Hepatocyte (in vitro differentiated cells): ENCODE measurements around the gene JARID2. TPM values are rescaled to one million over a fixed set of nuclear protein-coding genes. Genes with fewer than 3 reads are reported as not detected.
"Not testable (repeated sequence)": the region's sequence is repeated elsewhere in the genome, so short reads cannot be mapped to it uniquely, and the experiment has no call there.

Experiments
- DNase-seq: peaks from one replicate; pipeline ENCODE4 v3.0.0-alpha.2; 2016; ENCODE audit warnings: low spot score
- H2AFZ ChIP-seq: fragments of 200-600 bp; sonication (generic); 2 replicates; pipeline ENCODE4 v1.6.0; 2016; ENCODE audit warnings: antibody characterized with exemption, mild to moderate bottlenecking
- H3K27ac ChIP-seq: fragments of 200-600 bp; sonication (generic); 2 replicates; pipeline ENCODE4 v1.5.1; 2016; ENCODE audit warnings: mild to moderate bottlenecking
- H3K27me3 ChIP-seq: fragments of 200-600 bp; sonication (generic); 2 replicates; pipeline ENCODE4 v1.6.1; 2016
- H3K36me3 ChIP-seq: fragments of 200-600 bp; sonication (generic); replicated peaks from 2 replicates; pipeline ENCODE4 v1.5.1; 2016; ENCODE audit warnings: low read depth; ENCODE audit not compliant: insufficient read depth
- H3K4me1 ChIP-seq: fragments of 200-600 bp; sonication (generic); 2 replicates; pipeline ENCODE4 v1.5.1; 2016; ENCODE audit warnings: mild to moderate bottlenecking, moderate library complexity; ENCODE audit not compliant: insufficient read depth
- H3K4me2 ChIP-seq: fragments of 200-600 bp; sonication (generic); 2 replicates; pipeline ENCODE4 v1.6.0; 2016
- H3K4me3 ChIP-seq: fragments of 200-600 bp; sonication (generic); 2 replicates; pipeline ENCODE4 v1.5.1; 2016; ENCODE audit warnings: mild to moderate bottlenecking
- H3K79me2 ChIP-seq: fragments of 200-600 bp; sonication (generic); 2 replicates; pipeline ENCODE4 v1.6.0; 2017; ENCODE audit warnings: mild to moderate bottlenecking
- H3K9me2 ChIP-seq: fragments of 200-600 bp; sonication (generic); replicated peaks from 2 replicates; pipeline ENCODE4 v1.6.0; 2017; ENCODE audit warnings: mild to moderate bottlenecking; ENCODE audit not compliant: insufficient read depth
- H3K9me3 ChIP-seq: fragments of 200-600 bp; sonication (generic); 2 replicates; pipeline ENCODE4 v1.5.1; 2016; ENCODE audit warnings: low read depth, mild to moderate bottlenecking
- H4K20me1 ChIP-seq: fragments of 200-600 bp; sonication (generic); 2 replicates; pipeline ENCODE4 v1.6.0; 2016; ENCODE audit warnings: mild to moderate bottlenecking; ENCODE audit not compliant: insufficient read depth, poor library complexity, severe bottlenecking
- EZH2 ChIP-seq: fragments of 200-600 bp; sonication (generic); IDR thresholded peaks from 2 replicates; pipeline ENCODE4 v1.6.1; 2016; ENCODE audit warnings: antibody characterized with exemption, mild to moderate bottlenecking, borderline replicate concordance
- EZH2phosphoT487 ChIP-seq: fragments of 200-600 bp; sonication (generic); IDR thresholded peaks from one replicate; pipeline ENCODE4 v1.6.1; 2018; ENCODE audit warnings: antibody characterized with exemption, mild to moderate bottlenecking, low read depth, moderate library complexity; ENCODE audit not compliant: unreplicated experiment, severe bottlenecking
- WGBS: methylation state at CpG from one replicate; pipeline ENCODE4 v1.1.6; 2016; ENCODE audit warnings: low lambda C conversion rate; ENCODE audit errors: missing lambda C conversion rate; 5-methylcytosine and 5-hydroxymethylcytosine counted together
- polyA plus RNA-seq: library from polyadenylated mRNA; unstranded; fragments of >200 nt; fragmentation: Nextera tagmentation; extraction: Ambion mirVana; gene quantifications from 2 replicates; pipeline ENCODE4 v1.2.1, GENCODE V29; 2016
- total RNA-seq: library from RNA; depleted of rRNA; stranded (reverse); fragments of >200 nt; gene quantifications from 2 replicates; pipeline ENCODE4 v1.2.3, GENCODE V29; 2014
- TF ChIP-seq, protein P1 (sequence below): fragments of 200-600 bp; sonication (generic); IDR thresholded peaks from 2 replicates; pipeline ENCODE4 v1.5.1; 2016; ENCODE audit warnings: antibody characterized with exemption, mild to moderate bottlenecking; ENCODE audit not compliant: poor library complexity

JARID2 gene
- total and polyA plus RNA-seq, 2 experiments from 2014 or later, result 4.6 to 11.6 TPM

DNA sequence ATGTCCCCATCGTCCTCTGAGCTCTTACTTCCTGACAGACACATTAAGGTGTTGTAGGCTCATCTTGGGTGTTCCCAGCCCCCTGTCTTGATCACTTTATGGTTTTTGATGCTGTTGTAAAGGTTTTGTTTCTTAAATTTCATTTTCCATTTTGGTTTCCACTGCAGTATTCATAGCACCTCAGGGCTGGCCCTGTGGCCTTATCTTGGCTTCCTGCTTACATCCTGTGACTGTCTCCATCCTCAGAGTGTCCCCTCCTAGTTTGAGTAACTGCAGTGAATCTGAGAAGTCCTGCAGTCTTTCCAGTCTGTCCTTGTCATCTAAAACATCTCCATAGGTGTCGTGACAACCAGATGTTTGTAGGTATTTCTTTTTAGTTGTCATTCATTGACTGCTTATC is 50.9 kb downstream of the JARID2 start:
- Histone ChIP-seq H3K4me1 (peaks cover 16% of the 10 kb centered on the region), H3K4me3 (no peak overlapping the region), H3K9me3 (no peaks in the 10 kb centered on the region), H3K36me3 (no peaks in the 10 kb centered on the region), H3K27me3 (no peaks in the 10 kb centered on the region), H3K4me2 (no peak overlapping the region), H3K27ac (no peak overlapping the region), H4K20me1 (peaks cover 14% of the 10 kb centered on the region), H2AFZ (no peak overlapping the region), H3K9me2 (no peaks in the 10 kb centered on the region), H3K79me2 (peaks cover 90% of the 10 kb centered on the region)
- TF ChIP-seq EZH2 (no peak), EZH2phosphoT487 (no peak)
- TF ChIP-seq, protein P1, sequence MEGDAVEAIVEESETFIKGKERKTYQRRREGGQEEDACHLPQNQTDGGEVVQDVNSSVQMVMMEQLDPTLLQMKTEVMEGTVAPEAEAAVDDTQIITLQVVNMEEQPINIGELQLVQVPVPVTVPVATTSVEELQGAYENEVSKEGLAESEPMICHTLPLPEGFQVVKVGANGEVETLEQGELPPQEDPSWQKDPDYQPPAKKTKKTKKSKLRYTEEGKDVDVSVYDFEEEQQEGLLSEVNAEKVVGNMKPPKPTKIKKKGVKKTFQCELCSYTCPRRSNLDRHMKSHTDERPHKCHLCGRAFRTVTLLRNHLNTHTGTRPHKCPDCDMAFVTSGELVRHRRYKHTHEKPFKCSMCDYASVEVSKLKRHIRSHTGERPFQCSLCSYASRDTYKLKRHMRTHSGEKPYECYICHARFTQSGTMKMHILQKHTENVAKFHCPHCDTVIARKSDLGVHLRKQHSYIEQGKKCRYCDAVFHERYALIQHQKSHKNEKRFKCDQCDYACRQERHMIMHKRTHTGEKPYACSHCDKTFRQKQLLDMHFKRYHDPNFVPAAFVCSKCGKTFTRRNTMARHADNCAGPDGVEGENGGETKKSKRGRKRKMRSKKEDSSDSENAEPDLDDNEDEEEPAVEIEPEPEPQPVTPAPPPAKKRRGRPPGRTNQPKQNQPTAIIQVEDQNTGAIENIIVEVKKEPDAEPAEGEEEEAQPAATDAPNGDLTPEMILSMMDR, result no peak
- DNase-seq, result no peak
- WGBS, result 90% methylated on average over 2 of the region's 2 CpGs

DNA sequence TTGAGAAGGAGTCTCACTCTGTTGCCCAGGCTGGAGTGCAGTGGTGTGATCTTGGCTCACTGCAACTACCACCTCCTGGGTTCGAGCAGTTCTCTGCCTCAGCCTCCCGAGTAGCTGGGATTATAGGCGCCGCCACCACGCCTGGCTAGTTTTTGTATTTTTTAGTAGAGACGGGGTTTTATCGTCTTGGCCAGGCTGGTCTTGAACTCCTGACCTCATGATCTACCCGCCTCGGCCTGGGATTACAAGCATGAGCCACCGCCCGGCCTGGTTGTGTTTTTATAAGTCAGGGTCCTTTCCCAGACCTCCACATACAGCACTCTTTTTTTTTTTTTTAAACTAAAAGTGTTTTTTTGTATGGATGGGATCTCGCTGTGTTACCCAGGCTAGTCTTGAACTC is 51.3 kb downstream of the JARID2 start:
- H4K20me1 ChIP-seq, result peaks cover 14% of the 10 kb centered on the region
- WGBS, result 97% methylated on average over 12 of the region's 12 CpGs
- H2AFZ ChIP-seq, H3K36me3 ChIP-seq, H3K9me3 ChIP-seq, H3K4me2 ChIP-seq, H3K9me2 ChIP-seq, DNase-seq, H3K27ac ChIP-seq, H3K27me3 ChIP-seq, H3K4me3 ChIP-seq: not testable (repeated sequence)
- peaks cover 90% of the 10 kb centered on the region for H3K79me2 ChIP-seq
- peaks cover 16% of the 10 kb centered on the region for H3K4me1 ChIP-seq

DNA sequence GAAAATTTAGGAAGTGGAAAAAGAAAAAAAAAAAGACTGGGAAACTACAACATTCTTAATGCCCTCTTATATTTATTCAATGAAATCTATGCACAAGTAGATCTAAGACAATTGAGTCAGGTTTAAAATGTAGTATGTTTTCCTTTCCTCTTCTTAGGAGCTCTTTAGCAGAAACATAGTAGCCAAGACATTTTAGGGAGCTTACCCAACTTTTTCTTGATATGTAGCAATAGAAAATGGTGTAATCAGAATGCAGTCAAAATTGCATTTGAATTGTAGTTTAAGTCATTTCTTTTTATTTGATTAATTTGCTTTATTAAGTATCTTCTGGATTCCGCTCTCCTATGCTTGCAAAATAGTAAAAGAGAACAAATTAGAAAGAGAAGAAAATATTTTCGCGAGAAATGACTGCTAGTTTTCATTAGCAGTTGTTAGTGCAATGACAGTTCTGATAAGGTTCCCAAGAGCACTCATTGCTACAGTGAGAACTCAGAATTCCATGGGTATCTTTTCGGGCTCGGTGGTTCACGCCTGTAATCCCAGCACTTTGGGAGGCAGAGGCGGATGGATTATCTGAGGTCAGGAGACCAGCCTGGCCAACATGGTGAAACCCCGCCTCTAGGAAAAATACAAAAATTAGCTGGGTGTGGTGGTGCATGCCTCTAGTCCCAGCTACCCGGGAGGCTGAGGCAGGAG is 52.2 kb downstream of the JARID2 start:
- Histone ChIP-seq H3K79me2 (peaks cover 90% of the 10 kb centered on the region), H3K36me3 (no peaks in the 10 kb centered on the region), H3K4me3 (no peak overlapping the region), H3K9me2 (no peaks in the 10 kb centered on the region), H3K27me3 (no peaks in the 10 kb centered on the region), H3K4me1 (peaks cover 17% of the 10 kb centered on the region), H3K9me3 (no peaks in the 10 kb centered on the region), H3K4me2 (no peak overlapping the region), H2AFZ (no peak overlapping the region), H3K27ac (no peak overlapping the region), H4K20me1 (peaks cover 13% of the 10 kb centered on the region)
- TF ChIP-seq EZH2phosphoT487 (no peak), EZH2 (no peak)
- TF ChIP-seq, protein P1, result no peak
- WGBS, result 86% methylated on average over 9 of the region's 9 CpGs
- DNase-seq, result no peak

DNA sequence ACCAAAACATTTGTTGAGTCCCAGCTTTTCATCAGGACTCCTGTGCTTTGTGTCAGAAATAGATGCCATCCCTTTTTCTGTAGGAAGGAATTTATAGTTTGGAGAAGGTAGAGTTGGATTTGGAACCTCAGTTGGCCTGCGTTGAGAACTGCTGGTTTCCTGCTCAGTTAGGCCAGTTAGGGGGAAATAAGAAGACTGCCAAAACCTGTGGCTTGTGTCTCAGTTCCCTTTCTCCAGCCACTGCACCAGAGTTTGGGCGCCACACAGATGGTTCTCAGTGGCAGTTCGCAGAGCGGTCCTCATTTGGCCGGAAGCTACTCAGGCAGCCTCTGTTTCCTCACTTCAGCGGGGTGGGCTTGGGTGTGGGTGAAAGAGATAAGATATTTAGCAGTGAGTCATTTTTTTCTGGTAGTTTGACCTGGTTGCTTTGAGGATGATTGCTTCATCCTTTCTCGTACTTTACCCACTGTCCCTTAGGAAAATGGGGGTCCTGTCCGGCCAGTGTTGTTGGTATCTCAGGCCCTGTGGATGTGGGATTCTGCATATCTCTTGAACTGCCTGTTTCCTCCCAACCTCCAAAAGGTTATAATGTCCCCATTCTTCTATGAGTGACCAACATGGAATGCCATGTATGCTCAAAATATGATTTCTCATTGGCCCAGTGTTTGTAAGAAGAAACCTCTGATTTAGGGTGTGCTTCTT is 53.7 kb downstream of the JARID2 start:
- H3K4me3 ChIP-seq, result no peak overlapping the region
- H3K27ac ChIP-seq, result peak overlapping the region; percentile 57
- H2AFZ ChIP-seq, result no peak overlapping the region
- DNase-seq, result peak; percentile 23
- H4K20me1 ChIP-seq, result peaks cover 24% of the 10 kb centered on the region
- WGBS, result 59% methylated on average over 8 of the region's 8 CpGs
- H3K9me3 ChIP-seq, result no peaks in the 10 kb centered on the region
- no peak for TF ChIP-seq EZH2phosphoT487
- TF ChIP-seq EZH2, result no peak
- TF ChIP-seq, protein P1, result no peak
- no peaks in the 10 kb centered on the region for H3K36me3 ChIP-seq
- H3K79me2 ChIP-seq, result peaks cover 82% of the 10 kb centered on the region
- H3K27me3 ChIP-seq, result no peaks in the 10 kb centered on the region
- H3K4me1 ChIP-seq, result peaks cover 33% of the 10 kb centered on the region
- H3K9me2 ChIP-seq, result no peaks in the 10 kb centered on the region
- peak overlapping the region; percentile 34 for H3K4me2 ChIP-seq
